K562 (cell line): Measurements from ENCODE around the gene SOX6. TPM values are rescaled to one million over a fixed set of nuclear protein-coding genes. Genes with fewer than 3 reads are reported as not detected.

Experiments
- ATAC-seq: fragments of 200-7000 bp; cut with Tn5 transposase; 3 replicates; pipeline ENCODE4 v1.9.1; 2020; ENCODE audit warnings: moderate library complexity
- BruUV-seq: library from RNA; stranded (reverse); fragments of 400-500 nt; replicated peaks from 2 replicates; lab custom pipeline; 2021; lab: Mats Ljungman, UMichigan
- CTCF ChIA-PET: fragments of 300-600 bp; formaldehyde crosslinking; extraction: SDS; loops from one replicate; lab custom pipeline; 2021; ENCODE audit warnings: low intra/inter-chr PET ratio; lab: Yijun Ruan, JAX
- POLR2A ChIA-PET: fragments of 300-600, 350-650 bp; sonication (Branson Sonifier 250); formaldehyde crosslinking; extraction: SDS; loops from one replicate; lab custom pipeline; 2021; ENCODE audit warnings: antibody characterized with exemption, inconsistent platforms; lab: Yijun Ruan, JAX
- DNase-seq, 4 experiments: peaks; one replicate each; pipeline versions ENCODE4 v3.0.0 to v3.0.0-alpha.2; 2011 to 2018; ENCODE audit warnings: low spot score in 3 of 4, mixed read lengths in 3 of 4; ENCODE audit errors: extremely low read depth in 1 of 4
- FAIRE-seq: peaks from 2 replicates; lab custom pipeline; 2011; peaks lifted over from hg19 to GRCh38; lab: Jason Lieb, UNC
- H2AFZ ChIP-seq: 2 replicates; pipeline ENCODE4 v1.6.0; 2011; ENCODE audit warnings: low read depth, low read length, control low read depth, inconsistent platforms
- H3K27ac ChIP-seq: fragments of 200-600 bp; 3 replicates; pipeline ENCODE4 v1.8.0; 2011; ENCODE audit warnings: low read depth, mild to moderate bottlenecking, control low read depth, inconsistent platforms, low read length, moderate library complexity, mixed read lengths; ENCODE audit errors: extremely low read depth
- H3K27me3 ChIP-seq, 2 experiments: fragments of 300-600 bp in 1 of 2; 2 replicates in 1 of 2; 3 replicates in 1 of 2; pipeline versions ENCODE4 v1.6.0 to v1.8.0; 2011; ENCODE audit warnings: inconsistent platforms in 2 of 2, low read length in 2 of 2, mild to moderate bottlenecking in 1 of 2, mixed read lengths in 1 of 2, moderate library complexity in 1 of 2; ENCODE audit not compliant: control insufficient read depth in 2 of 2, insufficient read depth in 2 of 2
- H3K36me3 ChIP-seq: fragments of 300-600 bp; 3 replicates; pipeline ENCODE4 v1.8.0; 2011; ENCODE audit warnings: mild to moderate bottlenecking, low read length, inconsistent platforms; ENCODE audit not compliant: control insufficient read depth, insufficient read depth
- H3K4me1 ChIP-seq, 2 experiments: fragments of 200-600 bp in 1 of 2; replicated peaks in 1 of 2; 2 replicates in 1 of 2; 3 replicates in 1 of 2; pipeline versions ENCODE4 v1.5.1 to v1.8.0; 2011; ENCODE audit warnings: inconsistent platforms in 2 of 2, low read length in 2 of 2, mild to moderate bottlenecking in 1 of 2, mixed read lengths in 1 of 2, moderate library complexity in 1 of 2; ENCODE audit not compliant: control insufficient read depth in 2 of 2, insufficient read depth in 2 of 2
- H3K4me2 ChIP-seq: 2 replicates; pipeline ENCODE4 v1.6.1; 2011; ENCODE audit warnings: low read length, control low read depth, inconsistent platforms, mixed read lengths; ENCODE audit not compliant: insufficient read depth
- H3K4me3 ChIP-seq: fragments of 200-600 bp; sonication (generic), shearing (Covaris generic); 2 replicates; pipeline ENCODE4 v1.5.1; 2016; ENCODE audit warnings: control low read depth, inconsistent platforms
- H3K79me2 ChIP-seq: fragments of 200-600 bp; 3 replicates; pipeline ENCODE4 v1.8.0; 2011; ENCODE audit warnings: low read length, inconsistent platforms; ENCODE audit not compliant: control insufficient read depth, insufficient read depth
- H3K9ac ChIP-seq, 2 experiments: 2 replicates each; pipeline versions ENCODE4 v1.6.0 to v1.6.1; 2011; ENCODE audit warnings: low read depth in 2 of 2, low read length in 2 of 2, control low read depth in 1 of 2, inconsistent platforms in 1 of 2, mild to moderate bottlenecking in 1 of 2, mixed read lengths in 1 of 2; ENCODE audit not compliant: insufficient read depth in 1 of 2
- H3K9me1 ChIP-seq: one replicate; pipeline ENCODE4 v1.6.0; 2011; ENCODE audit warnings: inconsistent platforms, mild to moderate bottlenecking, low read length, moderate library complexity; ENCODE audit not compliant: control insufficient read depth, insufficient read depth
- H3K9me3 ChIP-seq: replicated peaks from 2 replicates; pipeline ENCODE4 v1.5.1; 2011; ENCODE audit warnings: low read depth, low read length, inconsistent platforms; ENCODE audit not compliant: control insufficient read depth, insufficient read depth
- H4K20me1 ChIP-seq: replicated peaks from 2 replicates; pipeline ENCODE4 v1.6.1; 2011; ENCODE audit warnings: low read length, inconsistent platforms, mixed read lengths; ENCODE audit not compliant: control insufficient read depth, insufficient read depth
- NR2C2 ChIP-seq, 2 experiments: fragments of 200-800 bp in 1 of 2; sonication (Bioruptor generic) in 1 of 2; sonication (generic) in 1 of 2; formaldehyde crosslinking in 1 of 2; IDR thresholded peaks; 2 replicates each; pipeline versions ENCODE4 v1.6.1 to v1.8.0; 2016 to 2022; ENCODE audit warnings: mild to moderate bottlenecking in 1 of 2, missing compliant biosample characterization in 1 of 2, missing genetic modification characterization in 1 of 2, missing genetic modification reagents in 1 of 2
- POLR2A ChIP-seq: fragments of 450-650 bp; conservative IDR thresholded peaks from 2 replicates; pipeline ENCODE4 v1.6.1; 2016
- RCOR1 ChIP-seq, 2 experiments: IDR thresholded peaks; 2 replicates each; pipeline ENCODE4 v1.6.1; 2012; ENCODE audit warnings: low read depth in 2 of 2, low read length in 2 of 2, borderline replicate concordance in 1 of 2, improper control_type of control experiment in 1 of 2
- RNF2 ChIP-seq: sonication (generic); IDR thresholded peaks from 2 replicates; pipeline ENCODE4 v1.6.1; 2016
- ZNF146 ChIP-seq: IDR thresholded peaks from one replicate; pipeline ENCODE4 v1.6.1; 2018; ENCODE audit warnings: missing compliant biosample characterization; ENCODE audit not compliant: unreplicated experiment
- ZNF217 ChIP-seq: sonication (generic); formaldehyde crosslinking; IDR thresholded peaks from 2 replicates; pipeline ENCODE4 v1.8.0; 2022; ENCODE audit warnings: mild to moderate bottlenecking, missing genetic modification reagents
- WGBS: fragments of 100-300 bp; shearing (Covaris generic); methylation state at CpG from one replicate; pipeline ENCODE4 v1.1.6; 2016; ENCODE audit warnings: low coverage, mixed read lengths; ENCODE audit not compliant: insufficient coverage; ENCODE audit errors: missing lambda C conversion rate; 5-methylcytosine and 5-hydroxymethylcytosine counted together
- in situ Hi-C: fragments of 300-500 bp; cut with MboI; formaldehyde crosslinking; loops from 4 replicates; pipeline ENCODE4 v1.15.0; 2018; ENCODE audit warnings: inconsistent platforms, mixed read lengths
- intact Hi-C: fragments of 100-400 bp; cut with micrococcal nuclease; formaldehyde crosslinking; loops from 2 replicates; pipeline ENCODE4 v1.14.2; 2022
- polyA plus RNA-seq, 8 experiments: library from polyadenylated mRNA; depleted of rRNA in 4 of 8; stranded (reverse) in 5 of 8; unstranded in 3 of 8; fragments of >200 nt; fragmentation: Nextera tagmentation in 2 of 8; fragmentation: Illumina TruSeq in 1 of 8; extraction: Ambion mirVana in 2 of 8; extraction: Trizol in 1 of 8; gene quantifications; 2 replicates each; pipeline versions ENCODE4 v1.2.1 to v1.2.3, GENCODE V29; 2011 to 2014; ENCODE audit warnings: inconsistent platforms in 1 of 8, missing spikeins in 1 of 8
- total RNA-seq, 7 experiments: library from RNA; depleted of rRNA in 6 of 7; stranded (reverse); fragments of >200 nt in 6 of 7; fragmentation: Illumina TruSeq in 2 of 7; extraction: Trizol in 2 of 7; gene quantifications; 2 replicates each; pipeline versions ENCODE4 v1.2.1 to v1.2.3, GENCODE V29; 2011 to 2021; ENCODE audit warnings: low replicate concordance in 1 of 7
- TF ChIP-seq, protein P1 (sequence below), 2 experiments: fragments of 450-650 bp in 1 of 2; IDR thresholded peaks; 2 replicates each; pipeline ENCODE4 v1.6.1; 2011 to 2017; ENCODE audit warnings: low read depth in 2 of 2, antibody characterized with exemption in 1 of 2, borderline replicate concordance in 1 of 2, low read length in 1 of 2, mild to moderate bottlenecking in 1 of 2, mixed read lengths in 1 of 2; ENCODE audit not compliant: control insufficient read depth in 1 of 2

Gene SOX6
- total and polyA plus RNA-seq, 9 of the 15 experiments (the other 6 are each of a cell fraction or from before 2014, with no cell fraction given): 0.89 to 8.7 (median 5.7) TPM

DNA sequence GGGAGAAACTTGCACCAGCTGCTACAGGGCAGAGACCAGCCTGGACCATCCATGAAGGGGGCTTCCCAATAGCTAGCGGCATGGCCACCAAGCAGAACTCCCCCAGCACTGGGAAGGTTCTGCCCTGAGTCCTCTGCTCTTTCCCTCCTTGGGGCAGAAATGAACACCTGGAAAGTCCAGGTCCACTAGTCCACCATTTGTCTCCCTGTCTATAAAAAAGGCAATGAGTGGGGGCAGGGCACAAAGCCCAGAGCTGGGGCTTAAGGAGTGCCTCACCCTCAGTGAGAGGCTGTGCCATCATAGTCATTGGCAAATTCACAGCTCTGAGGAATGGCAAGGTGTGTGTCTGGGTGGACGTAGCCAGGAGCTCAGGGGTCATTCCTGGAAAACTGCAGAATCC lies 420.3 kb downstream of the SOX6 start:
- Histone ChIP-seq H3K9me1 (no peaks in the 10 kb centered on the region), H3K4me1 (peaks cover 0 to 8% of the 10 kb centered on the region in 2 experiments; a peak in 2 of 5 replicates), H3K36me3 (no peaks in the 10 kb centered on the region), H3K4me2 (no peak overlapping the region), H3K27ac (no peak overlapping the region), H2AFZ (no peak overlapping the region), H3K9me3 (no peaks in the 10 kb centered on the region), H3K4me3 (no peak overlapping the region), H3K9ac (no peak overlapping the region; a peak in 1 of 4 replicates), H3K79me2 (no peaks in the 10 kb centered on the region), H3K27me3 (peaks cover 6 to 34% of the 10 kb centered on the region in 2 experiments; a peak in 4 of 5 replicates), H4K20me1 (no peaks in the 10 kb centered on the region)
- FAIRE-seq (no peak), ATAC-seq (no peak), DNase-seq (no peak)
- no peak for TF ChIP-seq RNF2
- no peak for TF ChIP-seq POLR2A
- TF ChIP-seq NR2C2 (CRISPR knock-in tag; IDR thresholded peaks at IDR 0.05): no peak
- TF ChIP-seq NR2C2 (tag; IDR thresholded peaks at IDR 0.05): no peak
- TF ChIP-seq RCOR1 (IDR thresholded peaks at IDR 0.05; ENCODE audit: borderline replicate concordance in 1 of 2, low read depth in 2 of 2, low read length in 2 of 2): no peak
- TF ChIP-seq, protein P1, sequence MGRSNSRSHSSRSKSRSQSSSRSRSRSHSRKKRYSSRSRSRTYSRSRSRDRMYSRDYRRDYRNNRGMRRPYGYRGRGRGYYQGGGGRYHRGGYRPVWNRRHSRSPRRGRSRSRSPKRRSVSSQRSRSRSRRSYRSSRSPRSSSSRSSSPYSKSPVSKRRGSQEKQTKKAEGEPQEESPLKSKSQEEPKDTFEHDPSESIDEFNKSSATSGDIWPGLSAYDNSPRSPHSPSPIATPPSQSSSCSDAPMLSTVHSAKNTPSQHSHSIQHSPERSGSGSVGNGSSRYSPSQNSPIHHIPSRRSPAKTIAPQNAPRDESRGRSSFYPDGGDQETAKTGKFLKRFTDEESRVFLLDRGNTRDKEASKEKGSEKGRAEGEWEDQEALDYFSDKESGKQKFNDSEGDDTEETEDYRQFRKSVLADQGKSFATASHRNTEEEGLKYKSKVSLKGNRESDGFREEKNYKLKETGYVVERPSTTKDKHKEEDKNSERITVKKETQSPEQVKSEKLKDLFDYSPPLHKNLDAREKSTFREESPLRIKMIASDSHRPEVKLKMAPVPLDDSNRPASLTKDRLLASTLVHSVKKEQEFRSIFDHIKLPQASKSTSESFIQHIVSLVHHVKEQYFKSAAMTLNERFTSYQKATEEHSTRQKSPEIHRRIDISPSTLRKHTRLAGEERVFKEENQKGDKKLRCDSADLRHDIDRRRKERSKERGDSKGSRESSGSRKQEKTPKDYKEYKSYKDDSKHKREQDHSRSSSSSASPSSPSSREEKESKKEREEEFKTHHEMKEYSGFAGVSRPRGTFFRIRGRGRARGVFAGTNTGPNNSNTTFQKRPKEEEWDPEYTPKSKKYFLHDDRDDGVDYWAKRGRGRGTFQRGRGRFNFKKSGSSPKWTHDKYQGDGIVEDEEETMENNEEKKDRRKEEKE (IDR thresholded peaks at IDR 0.05; ENCODE audit: borderline replicate concordance in 1 of 2, control insufficient read depth in 1 of 2, low read depth in 2 of 2, low read length in 1 of 2): no peak
- TF ChIP-seq ZNF146: no peak
- TF ChIP-seq ZNF217 (CRISPR knock-in tag): no peak
- no TSS peak for BruUV-seq
- in situ Hi-C loops: no loop called here
- intact Hi-C loops: no loop called here
- 0% methylated on average over 2 of the region's 2 CpGs for WGBS
- CTCF ChIA-PET: no interaction called here
- POLR2A ChIA-PET: interaction anchor here (0.8 to 1.3 kb wide), 4 partner anchors 11 to 690 kb away, joined by 3 to 4 read pairs (median 3); no protein-coding TSS in a partner anchor
